C4-2B (cell line): ENCODE data around the gene INTS12.

Experiments
- H3K27ac ChIP-seq: fragments of 450-650 bp; 2 replicates; pipeline ENCODE4 v1.5.1; 2017
- ZFX ChIP-seq: fragments of 450-650 bp; IDR thresholded peaks from 2 replicates; pipeline ENCODE4 v1.6.1; 2017
- TF ChIP-seq, protein P1 (sequence below): fragments of 450-650 bp; conservative IDR thresholded peaks from 2 replicates; pipeline ENCODE4 v1.5.1; 2017; ENCODE audit warnings: mild to moderate bottlenecking

Gene INTS12

DNA sequence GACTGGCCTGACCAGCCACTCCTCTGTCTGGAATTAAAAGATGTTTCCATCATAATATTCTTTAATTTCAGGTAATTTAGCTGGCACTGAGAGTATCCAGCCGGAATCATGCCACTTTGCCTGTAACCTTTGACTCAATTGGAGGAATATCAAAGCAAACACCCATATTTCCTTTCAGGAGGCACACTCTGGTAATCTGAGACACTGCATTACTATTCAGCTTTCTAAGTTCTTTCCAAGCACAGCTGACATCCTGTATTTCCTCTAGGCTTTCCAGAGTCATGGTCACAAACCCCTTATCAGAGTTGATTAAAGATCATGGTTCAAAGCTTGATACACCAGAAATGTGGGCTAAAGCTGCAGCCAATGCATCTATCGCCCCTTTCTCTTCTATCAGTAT, 29.3 kb downstream of the INTS12 start:
- TF ChIP-seq, protein P1, sequence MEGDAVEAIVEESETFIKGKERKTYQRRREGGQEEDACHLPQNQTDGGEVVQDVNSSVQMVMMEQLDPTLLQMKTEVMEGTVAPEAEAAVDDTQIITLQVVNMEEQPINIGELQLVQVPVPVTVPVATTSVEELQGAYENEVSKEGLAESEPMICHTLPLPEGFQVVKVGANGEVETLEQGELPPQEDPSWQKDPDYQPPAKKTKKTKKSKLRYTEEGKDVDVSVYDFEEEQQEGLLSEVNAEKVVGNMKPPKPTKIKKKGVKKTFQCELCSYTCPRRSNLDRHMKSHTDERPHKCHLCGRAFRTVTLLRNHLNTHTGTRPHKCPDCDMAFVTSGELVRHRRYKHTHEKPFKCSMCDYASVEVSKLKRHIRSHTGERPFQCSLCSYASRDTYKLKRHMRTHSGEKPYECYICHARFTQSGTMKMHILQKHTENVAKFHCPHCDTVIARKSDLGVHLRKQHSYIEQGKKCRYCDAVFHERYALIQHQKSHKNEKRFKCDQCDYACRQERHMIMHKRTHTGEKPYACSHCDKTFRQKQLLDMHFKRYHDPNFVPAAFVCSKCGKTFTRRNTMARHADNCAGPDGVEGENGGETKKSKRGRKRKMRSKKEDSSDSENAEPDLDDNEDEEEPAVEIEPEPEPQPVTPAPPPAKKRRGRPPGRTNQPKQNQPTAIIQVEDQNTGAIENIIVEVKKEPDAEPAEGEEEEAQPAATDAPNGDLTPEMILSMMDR = no peak
- TF ChIP-seq ZFX = no peak
- H3K27ac ChIP-seq = peak overlapping the region; percentile 41; the same call in 1 of the 2 replicates

DNA sequence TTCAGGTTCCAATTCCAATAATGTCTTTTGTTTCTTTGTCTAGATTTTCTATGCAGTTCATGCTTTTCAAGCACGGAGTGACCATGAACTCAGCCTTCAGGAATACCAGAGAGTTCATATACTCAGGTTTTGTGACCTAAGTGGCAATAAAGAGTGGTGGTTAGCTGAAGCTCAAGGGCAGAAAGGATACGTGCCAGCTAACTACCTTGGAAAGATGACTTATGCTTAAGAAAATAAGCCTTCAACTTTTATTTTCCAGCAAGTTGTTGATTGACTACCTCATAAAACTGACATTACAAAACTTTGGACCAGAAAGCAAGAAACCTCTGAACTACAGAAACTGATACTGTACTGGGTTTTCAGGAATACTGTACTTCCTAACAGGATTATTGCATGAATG, 30.8 kb downstream of the INTS12 start:
- TF ChIP-seq ZFX = no peak
- TF ChIP-seq, protein P1 = no peak
- H3K27ac ChIP-seq = no peak overlapping the region

DNA sequence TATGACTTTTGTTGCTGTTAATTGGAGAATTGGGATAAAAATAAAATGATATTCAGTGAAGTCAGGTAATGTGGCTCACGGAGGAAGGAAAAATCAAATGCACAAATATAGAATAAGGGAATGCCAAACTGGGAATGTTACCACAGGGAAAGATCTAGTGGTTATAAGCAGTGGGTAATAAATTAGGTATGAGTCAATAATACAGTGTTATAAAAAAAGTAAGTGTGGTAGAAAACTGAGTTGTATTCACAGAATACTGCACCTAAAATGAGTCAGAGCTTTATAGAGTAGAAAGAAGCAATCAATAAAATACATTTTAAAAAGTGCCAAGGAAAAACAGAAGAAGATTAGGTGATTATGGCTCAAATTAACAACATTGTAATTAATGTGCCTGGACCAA, 34.5 kb downstream of the INTS12 start:
- TF ChIP-seq, protein P1 = no peak
- TF ChIP-seq ZFX = no peak
- no peak overlapping the region for H3K27ac ChIP-seq

DNA sequence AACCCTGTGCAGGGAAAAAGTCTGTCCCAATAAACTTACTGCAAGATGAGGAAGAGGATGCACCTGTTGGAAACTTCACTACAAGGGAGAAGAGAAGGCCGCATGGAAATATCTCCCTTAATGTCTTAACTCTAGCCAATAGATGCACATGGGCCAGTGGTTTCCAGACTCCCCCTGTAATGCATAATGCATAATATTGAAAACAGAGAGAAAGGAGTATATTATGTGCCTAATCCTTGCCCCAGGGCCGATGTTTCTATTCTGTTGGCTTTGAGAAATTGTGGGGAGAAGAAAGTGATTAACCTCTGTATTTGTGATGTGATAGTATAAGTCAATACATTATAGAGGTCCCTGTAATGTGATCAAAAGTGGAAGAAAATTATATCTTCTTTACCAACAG, 37.2 kb downstream of the INTS12 start:
- no peak overlapping the region for H3K27ac ChIP-seq
- TF ChIP-seq, protein P1 = no peak
- no peak for TF ChIP-seq ZFX

DNA sequence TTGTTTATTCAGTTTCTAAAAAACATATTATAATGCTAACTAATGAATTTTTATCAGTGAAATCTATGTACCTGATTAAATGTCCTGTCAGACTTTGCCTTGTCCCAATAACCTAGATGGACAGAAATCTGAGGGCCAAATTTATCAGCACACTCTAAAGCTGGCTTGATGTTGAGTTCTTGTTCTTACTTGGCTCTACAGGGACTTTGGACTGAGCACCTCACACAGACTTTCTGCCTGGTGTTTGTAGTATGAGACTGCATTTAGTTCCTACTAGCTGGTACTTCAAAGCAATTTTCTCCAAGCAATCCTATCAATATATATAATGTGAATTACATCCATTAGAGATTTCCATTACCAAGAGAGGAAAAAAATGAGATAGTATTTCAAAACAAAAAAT, 37.8 kb downstream of the INTS12 start:
- no peak overlapping the region for H3K27ac ChIP-seq
- TF ChIP-seq, protein P1 = no peak

DNA sequence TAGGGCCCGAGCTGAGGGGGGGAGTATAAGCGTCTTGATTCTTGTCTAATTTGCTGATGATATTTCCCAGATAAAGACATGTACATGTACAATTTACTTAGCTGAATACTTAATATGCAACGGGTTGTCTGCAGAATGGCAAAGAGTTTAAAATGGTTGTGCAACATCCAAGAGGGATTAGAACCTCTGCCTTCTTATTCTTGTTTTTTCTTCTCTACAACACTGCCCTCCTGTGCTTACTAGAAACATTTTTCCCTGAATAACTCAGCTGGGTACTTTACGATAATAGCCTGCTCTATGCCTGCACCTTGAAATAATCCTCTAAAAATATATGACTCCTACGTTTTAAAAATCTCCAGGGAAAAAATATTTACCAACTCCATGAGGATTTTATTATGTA, 41.8 kb downstream of the INTS12 start:
- no peak for TF ChIP-seq ZFX
- TF ChIP-seq, protein P1 = peak; percentile 44
- no peak overlapping the region for H3K27ac ChIP-seq

DNA sequence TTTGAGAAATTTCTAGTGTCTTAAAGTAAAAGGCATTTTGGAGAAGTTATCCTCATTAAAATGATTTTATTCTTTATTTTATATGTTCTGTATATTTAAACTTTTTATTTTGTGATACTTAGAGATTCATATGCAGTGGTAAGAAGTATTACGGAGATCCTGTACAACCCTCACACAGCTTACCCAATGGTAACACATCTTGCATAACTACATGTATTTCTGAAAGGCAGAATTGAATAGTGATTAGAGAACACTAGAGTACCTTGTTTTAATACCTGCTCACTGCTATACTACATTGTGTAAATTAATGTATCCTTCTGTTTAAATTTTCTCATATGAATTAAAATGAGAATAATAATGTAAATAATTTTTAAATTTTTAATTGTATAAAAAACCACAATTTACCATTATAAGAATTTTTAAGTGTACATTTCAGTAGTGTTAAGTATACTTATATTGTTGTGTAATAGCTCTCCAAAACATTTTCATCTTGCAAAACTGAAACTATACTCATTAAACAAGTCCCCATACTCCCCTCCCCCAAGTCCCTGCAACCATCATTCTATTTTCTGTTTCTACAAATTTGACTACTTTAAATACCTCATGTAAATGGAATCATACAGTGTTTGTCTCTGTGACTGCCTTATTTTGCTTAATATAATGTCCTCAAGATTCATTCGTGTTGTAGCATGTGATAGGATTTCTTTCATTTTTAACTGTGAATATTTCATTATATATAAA, 45.4 kb downstream of the INTS12 start:
- H3K27ac ChIP-seq = no peak overlapping the region
- TF ChIP-seq, protein P1 = no peak
- no peak for TF ChIP-seq ZFX
